Vagina (tissue), 2 donors: ENCODE measurements around the gene CLEC4G. TPM values are rescaled to one million over a fixed set of nuclear protein-coding genes. Genes with fewer than 3 reads are reported as not detected.

Experiments used
- DNase-seq, 2 donors: peaks; one replicate each; pipeline ENCODE4 v3.0.0-alpha.2; 2017; ENCODE audit errors: extremely low spot score in 2 of 2
- H3K27ac ChIP-seq: fragments of 200-600 bp; sonication (generic); one replicate; pipeline ENCODE4 v1.5.1; 2019
- H3K27me3 ChIP-seq: fragments of 200-600 bp; sonication (generic); one replicate; pipeline ENCODE4 v1.5.1; 2019
- H3K36me3 ChIP-seq, 2 donors: fragments of 200-600 bp; sonication (generic); one replicate each; pipeline ENCODE4 v1.5.1; 2017 to 2019
- H3K4me1 ChIP-seq: fragments of 200-600 bp; sonication (generic); one replicate; pipeline ENCODE4 v1.5.1; 2019
- H3K4me3 ChIP-seq, 2 donors: fragments of 200-600 bp; sonication (generic); 1 replicate in 1 of 2; 2 replicates in 1 of 2; pipeline ENCODE4 v1.5.1; 2016 to 2019
- H3K9me3 ChIP-seq: fragments of 200-600 bp; sonication (generic); one replicate; pipeline ENCODE4 v1.5.1; 2019
- POLR2A ChIP-seq, 2 donors: fragments of 450-650 bp; IDR thresholded peaks; one replicate each; pipeline ENCODE4 v1.6.1; 2017; ENCODE audit warnings: antibody characterized with exemption in 2 of 2, mild to moderate bottlenecking in 2 of 2, moderate library complexity in 2 of 2
- POLR2AphosphoS5 ChIP-seq, 2 donors: sonication (generic); formaldehyde crosslinking; IDR thresholded peaks; one replicate each; pipeline ENCODE4 v1.9.0; 2017; ENCODE audit warnings: antibody characterized with exemption in 2 of 2, mild to moderate bottlenecking in 2 of 2, low read depth in 1 of 2; ENCODE audit not compliant: insufficient read depth in 1 of 2
- intact Hi-C: fragments of 100-400 bp; cut with DNase I; formaldehyde crosslinking; loops from one replicate; pipeline ENCODE4 v1.15.1; 2023
- total RNA-seq: library from RNA; depleted of rRNA; stranded (reverse); fragments of >200 nt; gene quantifications from one replicate; pipeline ENCODE4 v1.2.3, GENCODE V29; 2016
- TF ChIP-seq, protein P1 (sequence below), 3 experiments: fragments of 450-650 bp in 2 of 3; fragments of 200-600 bp in 1 of 3; sonication (generic) in 1 of 3; IDR thresholded peaks; one replicate each; pipeline ENCODE4 v1.5.1; 2017 to 2019; ENCODE audit warnings: antibody characterized with exemption in 3 of 3, mild to moderate bottlenecking in 2 of 3, moderate library complexity in 2 of 3

The CLEC4G gene
- total RNA-seq, 1 donor from 2014 or later, result 0.98 TPM

DNA sequence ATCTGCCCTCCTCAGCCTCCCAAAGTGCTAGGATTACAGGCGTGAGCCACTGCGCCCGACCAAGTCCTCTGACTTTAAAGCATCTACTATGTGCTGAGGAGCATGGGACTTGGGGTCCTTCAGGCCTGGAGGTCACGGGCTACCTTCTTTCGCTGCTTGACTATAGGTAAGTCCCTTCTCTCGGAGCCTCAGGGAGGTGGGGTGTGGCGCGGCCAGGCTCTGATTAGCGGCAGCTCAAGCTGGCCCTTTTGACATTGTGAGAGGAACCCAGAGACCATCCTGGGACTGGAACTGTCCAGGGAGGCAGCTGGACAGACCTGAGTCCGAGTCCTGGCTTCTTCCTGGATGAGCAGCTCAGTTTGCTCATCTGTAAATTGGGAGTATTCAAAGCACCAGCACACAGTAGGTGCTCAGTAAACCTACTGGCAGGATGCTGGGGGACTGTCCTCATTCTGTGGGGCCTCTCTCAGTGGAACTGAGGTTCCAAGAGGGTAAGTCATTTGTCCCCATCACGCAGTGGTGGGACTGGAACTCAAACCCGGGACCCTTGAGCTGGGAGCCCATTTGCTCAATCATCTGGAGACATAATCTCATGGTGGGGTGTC, 30.8 kb downstream of the CLEC4G start:
- intact Hi-C loops, result no loop called here
- TF ChIP-seq POLR2A (IDR thresholded peaks at IDR 0.05) (no peak), POLR2AphosphoS5 (IDR thresholded peaks at IDR 0.05; ENCODE audit: insufficient read depth in 1 of 2, low read depth in 1 of 2) (no peak)
- TF ChIP-seq, protein P1, sequence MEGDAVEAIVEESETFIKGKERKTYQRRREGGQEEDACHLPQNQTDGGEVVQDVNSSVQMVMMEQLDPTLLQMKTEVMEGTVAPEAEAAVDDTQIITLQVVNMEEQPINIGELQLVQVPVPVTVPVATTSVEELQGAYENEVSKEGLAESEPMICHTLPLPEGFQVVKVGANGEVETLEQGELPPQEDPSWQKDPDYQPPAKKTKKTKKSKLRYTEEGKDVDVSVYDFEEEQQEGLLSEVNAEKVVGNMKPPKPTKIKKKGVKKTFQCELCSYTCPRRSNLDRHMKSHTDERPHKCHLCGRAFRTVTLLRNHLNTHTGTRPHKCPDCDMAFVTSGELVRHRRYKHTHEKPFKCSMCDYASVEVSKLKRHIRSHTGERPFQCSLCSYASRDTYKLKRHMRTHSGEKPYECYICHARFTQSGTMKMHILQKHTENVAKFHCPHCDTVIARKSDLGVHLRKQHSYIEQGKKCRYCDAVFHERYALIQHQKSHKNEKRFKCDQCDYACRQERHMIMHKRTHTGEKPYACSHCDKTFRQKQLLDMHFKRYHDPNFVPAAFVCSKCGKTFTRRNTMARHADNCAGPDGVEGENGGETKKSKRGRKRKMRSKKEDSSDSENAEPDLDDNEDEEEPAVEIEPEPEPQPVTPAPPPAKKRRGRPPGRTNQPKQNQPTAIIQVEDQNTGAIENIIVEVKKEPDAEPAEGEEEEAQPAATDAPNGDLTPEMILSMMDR (IDR thresholded peaks at IDR 0.05), result no peak
- no peak for DNase-seq
- no peaks in the 10 kb centered on the region for H3K9me3 ChIP-seq
- no peaks in the 10 kb centered on the region for H3K36me3 ChIP-seq
- H3K4me3 ChIP-seq, result no peak overlapping the region
- no peaks in the 10 kb centered on the region for H3K27me3 ChIP-seq
- no peak overlapping the region for H3K27ac ChIP-seq
- H3K4me1 ChIP-seq, result no peaks in the 10 kb centered on the region

DNA sequence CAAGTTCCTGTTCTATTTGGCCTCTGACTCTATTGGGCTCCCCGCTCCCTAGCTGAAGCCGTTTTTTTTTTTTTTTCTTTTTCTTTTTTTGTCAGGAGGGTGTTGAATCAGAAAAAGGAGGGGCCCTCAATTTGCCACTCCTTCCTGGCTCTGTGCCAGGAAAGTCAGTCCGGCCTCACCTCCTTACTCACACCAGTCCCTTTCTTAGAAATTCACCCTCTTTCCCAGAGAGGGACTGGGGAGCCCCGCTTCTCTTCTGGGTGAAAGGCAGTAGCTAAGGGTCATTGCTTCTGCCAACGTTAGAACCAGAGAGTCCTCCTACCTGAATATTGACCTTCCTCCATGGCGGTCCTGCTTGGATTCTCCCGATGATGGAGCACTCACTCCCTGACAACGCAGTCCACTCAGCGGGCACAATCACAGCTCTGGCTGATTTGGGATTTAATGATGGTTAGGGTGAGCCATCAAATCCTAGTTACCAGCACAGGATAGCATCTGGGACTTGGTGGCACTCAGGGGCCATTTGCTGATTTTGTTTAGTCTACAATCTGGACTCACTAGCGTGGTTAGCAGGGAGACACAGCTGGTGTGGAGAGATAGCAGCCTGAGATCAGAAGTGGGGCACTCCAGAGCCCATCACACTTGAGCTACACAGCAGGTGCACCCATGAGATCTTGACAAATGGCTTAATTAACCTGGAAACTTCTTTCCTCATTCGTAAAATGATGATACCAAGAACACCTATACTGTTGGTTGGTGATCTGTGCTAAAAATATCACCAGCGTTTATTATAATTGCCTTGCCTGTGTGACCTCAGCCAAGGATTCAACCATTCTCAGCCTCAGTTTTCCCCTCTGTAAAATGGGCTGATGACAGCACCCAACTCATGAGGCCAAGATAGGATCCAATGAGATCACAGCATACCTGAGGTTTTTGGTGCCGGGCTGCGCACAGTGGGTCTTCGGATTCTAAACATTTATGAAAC, 32.2 kb downstream of the CLEC4G start:
- no peak for DNase-seq
- Histone ChIP-seq H3K4me1 (no peaks in the 10 kb centered on the region), H3K27ac (no peak overlapping the region), H3K9me3 (no peaks in the 10 kb centered on the region), H3K36me3 (no peaks in the 10 kb centered on the region), H3K27me3 (no peaks in the 10 kb centered on the region), H3K4me3 (no peak overlapping the region)
- intact Hi-C loops, result no loop called here
- no peak for TF ChIP-seq POLR2A (IDR thresholded peaks at IDR 0.05)
- TF ChIP-seq, protein P1 (IDR thresholded peaks at IDR 0.05), result no peak
- no peak for TF ChIP-seq POLR2AphosphoS5 (IDR thresholded peaks at IDR 0.05; ENCODE audit: insufficient read depth in 1 of 2, low read depth in 1 of 2)

DNA sequence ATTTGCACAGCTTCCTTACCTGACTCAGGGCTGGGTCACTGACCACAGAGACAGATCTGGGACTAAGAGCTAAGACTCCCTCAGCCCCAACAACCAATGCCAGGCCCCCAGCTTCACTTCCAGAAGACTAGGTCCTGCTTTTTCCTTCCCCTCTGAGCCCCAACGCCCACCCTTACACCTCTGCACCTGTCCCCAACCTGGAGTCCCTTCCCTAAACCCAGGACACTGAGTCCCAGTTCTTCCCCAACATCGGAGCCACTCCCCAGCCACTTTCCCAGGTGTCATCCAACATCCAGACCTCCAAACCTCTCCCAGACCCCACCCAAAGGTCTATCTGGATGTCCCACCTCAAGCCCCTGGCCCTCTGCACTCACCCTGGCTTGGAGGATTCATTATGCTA, 32.9 kb downstream of the CLEC4G start:
- intact Hi-C loops, result no loop called here
- no peaks in the 10 kb centered on the region for H3K27me3 ChIP-seq
- no peaks in the 10 kb centered on the region for H3K4me1 ChIP-seq
- DNase-seq, result no peak
- H3K27ac ChIP-seq, result no peak overlapping the region
- TF ChIP-seq, protein P1 (IDR thresholded peaks at IDR 0.05), result no peak
- no peak for TF ChIP-seq POLR2A (IDR thresholded peaks at IDR 0.05)
- TF ChIP-seq POLR2AphosphoS5 (IDR thresholded peaks at IDR 0.05; ENCODE audit: insufficient read depth in 1 of 2, low read depth in 1 of 2), result no peak
- no peaks in the 10 kb centered on the region for H3K9me3 ChIP-seq
- H3K4me3 ChIP-seq, result no peak overlapping the region
- H3K36me3 ChIP-seq, result no peaks in the 10 kb centered on the region

DNA sequence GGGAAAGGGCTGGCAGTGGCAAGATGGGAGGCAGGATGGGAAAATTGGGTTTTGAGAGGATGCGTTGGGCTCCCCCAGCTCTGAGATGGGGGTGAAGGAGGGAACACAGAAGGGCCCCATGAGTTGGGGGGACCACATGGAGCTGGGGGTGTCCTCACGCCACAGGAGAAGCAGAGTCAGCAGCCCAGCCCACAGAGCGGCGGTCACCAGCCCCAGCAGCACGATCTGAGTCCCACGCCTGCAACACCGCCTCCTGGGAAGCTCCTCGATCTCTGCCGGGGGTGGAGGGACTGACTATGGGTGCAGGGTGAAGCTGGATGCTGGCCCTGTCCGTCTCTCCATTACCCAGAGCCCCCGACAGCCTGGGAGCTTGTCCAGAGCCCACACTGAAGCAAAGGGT, 33.3 kb downstream of the CLEC4G start:
- no peak for DNase-seq
- Histone ChIP-seq H3K9me3 (no peaks in the 10 kb centered on the region), H3K4me1 (no peaks in the 10 kb centered on the region), H3K4me3 (no peak overlapping the region), H3K36me3 (no peaks in the 10 kb centered on the region), H3K27me3 (no peaks in the 10 kb centered on the region), H3K27ac (no peak overlapping the region)
- TF ChIP-seq, protein P1 (IDR thresholded peaks at IDR 0.05), result no peak
- TF ChIP-seq POLR2AphosphoS5 (IDR thresholded peaks at IDR 0.05; ENCODE audit: insufficient read depth in 1 of 2, low read depth in 1 of 2) (no peak), POLR2A (IDR thresholded peaks at IDR 0.05) (no peak)
- intact Hi-C loops, result no loop called here
